PFSK-1 (cell line): Measurements from ENCODE around the gene RNF125.

Source experiments
- FOXP2 ChIP-seq: optimal IDR thresholded peaks from 2 replicates; pipeline ENCODE3; 2011; ENCODE audit warnings: borderline replicate concordance, control low read depth, inconsistent platforms; ENCODE audit not compliant: insufficient read depth; ENCODE audit errors: extremely low read length, extremely low read depth
- POLR2AphosphoS5 ChIP-seq: IDR thresholded peaks from 2 replicates; pipeline ENCODE4 v1.6.1; 2012; ENCODE audit warnings: low read depth, mild to moderate bottlenecking, control low read depth, low read length, moderate library complexity
- SIN3A ChIP-seq: IDR thresholded peaks from 2 replicates; pipeline ENCODE4 v1.6.1; 2012; ENCODE audit warnings: mild to moderate bottlenecking, low read length, moderate library complexity, borderline replicate concordance; ENCODE audit not compliant: insufficient read depth
- TAF1 ChIP-seq: IDR thresholded peaks from 2 replicates; pipeline ENCODE4 v1.6.1; 2012; ENCODE audit warnings: low read length, control low read depth, borderline replicate concordance; ENCODE audit not compliant: insufficient read depth
- TF ChIP-seq, protein P1 (sequence below), 2 experiments: IDR thresholded peaks; 2 replicates each; pipeline versions ENCODE4 v1.6.1 to v1.8.0; 2011 to 2012; ENCODE audit warnings: low read depth in 2 of 2, low read length in 2 of 2, control low read depth in 1 of 2, inconsistent platforms in 1 of 2, mild to moderate bottlenecking in 1 of 2, moderate library complexity in 1 of 2; ENCODE audit not compliant: insufficient read depth in 1 of 2

RNF125 gene

DNA sequence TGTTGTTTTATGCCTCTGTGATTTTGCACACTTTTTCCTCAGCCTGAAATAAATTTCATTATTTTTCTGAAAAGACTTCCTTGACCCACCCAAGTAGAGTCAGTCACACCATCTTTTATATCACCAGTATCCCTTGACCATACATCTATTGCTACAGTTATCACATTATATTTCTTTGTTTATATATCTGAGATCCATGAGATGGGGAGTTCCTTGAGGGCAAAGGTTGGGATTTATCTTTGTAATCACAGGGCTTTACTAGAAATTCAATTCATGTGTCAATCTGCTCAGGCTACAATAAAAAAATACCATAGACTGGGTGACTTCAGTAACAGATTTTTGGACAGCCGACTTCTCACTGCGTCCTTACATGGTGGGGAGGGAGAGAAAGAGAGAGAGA is 60.2 kb downstream of the RNF125 start:
- TF ChIP-seq SIN3A (no peak), FOXP2 (no peak)

DNA sequence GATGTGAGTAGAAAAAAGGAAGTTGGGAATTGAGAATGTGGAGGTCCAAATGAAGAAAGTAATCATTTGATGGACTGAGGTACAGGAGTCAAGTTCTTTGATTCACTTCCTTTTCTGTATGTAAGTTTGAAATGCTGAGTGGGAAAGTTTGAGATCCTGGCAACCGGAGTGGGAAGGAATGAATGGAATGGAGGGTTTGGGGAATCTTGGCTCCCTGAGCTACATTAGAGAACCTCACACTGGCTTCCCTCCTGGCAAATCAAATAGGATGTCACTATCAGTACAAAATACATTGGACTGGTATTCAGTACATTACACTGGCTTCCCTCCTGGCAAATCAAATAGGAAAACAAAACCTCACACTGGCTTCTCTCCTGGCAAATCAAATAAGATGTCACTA is 63.3 kb downstream of the RNF125 start:
- no peak for TF ChIP-seq FOXP2

DNA sequence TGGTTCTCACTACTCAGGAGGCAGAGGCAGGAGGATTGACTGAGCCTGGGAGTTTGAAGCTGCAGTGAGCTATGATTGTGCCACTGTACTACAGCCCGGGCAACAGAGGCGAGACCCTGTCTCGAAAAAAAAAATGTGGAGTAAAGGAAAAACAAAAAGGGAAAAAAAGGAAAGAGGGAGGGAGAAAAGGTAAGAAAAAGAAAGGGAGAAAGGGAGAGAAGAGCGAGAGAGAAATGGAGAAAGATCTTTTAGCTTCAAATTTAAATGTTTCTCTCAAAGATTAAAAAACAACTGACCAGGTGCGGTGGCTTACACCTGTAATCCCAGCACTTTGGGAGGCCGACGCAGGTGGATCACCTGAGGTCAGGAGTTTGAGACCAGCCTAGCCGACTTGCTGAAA is 65.2 kb downstream of the RNF125 start:
- TF ChIP-seq FOXP2 (no peak), SIN3A (no peak), POLR2AphosphoS5 (no peak), TAF1 (no peak)
- TF ChIP-seq, protein P1, sequence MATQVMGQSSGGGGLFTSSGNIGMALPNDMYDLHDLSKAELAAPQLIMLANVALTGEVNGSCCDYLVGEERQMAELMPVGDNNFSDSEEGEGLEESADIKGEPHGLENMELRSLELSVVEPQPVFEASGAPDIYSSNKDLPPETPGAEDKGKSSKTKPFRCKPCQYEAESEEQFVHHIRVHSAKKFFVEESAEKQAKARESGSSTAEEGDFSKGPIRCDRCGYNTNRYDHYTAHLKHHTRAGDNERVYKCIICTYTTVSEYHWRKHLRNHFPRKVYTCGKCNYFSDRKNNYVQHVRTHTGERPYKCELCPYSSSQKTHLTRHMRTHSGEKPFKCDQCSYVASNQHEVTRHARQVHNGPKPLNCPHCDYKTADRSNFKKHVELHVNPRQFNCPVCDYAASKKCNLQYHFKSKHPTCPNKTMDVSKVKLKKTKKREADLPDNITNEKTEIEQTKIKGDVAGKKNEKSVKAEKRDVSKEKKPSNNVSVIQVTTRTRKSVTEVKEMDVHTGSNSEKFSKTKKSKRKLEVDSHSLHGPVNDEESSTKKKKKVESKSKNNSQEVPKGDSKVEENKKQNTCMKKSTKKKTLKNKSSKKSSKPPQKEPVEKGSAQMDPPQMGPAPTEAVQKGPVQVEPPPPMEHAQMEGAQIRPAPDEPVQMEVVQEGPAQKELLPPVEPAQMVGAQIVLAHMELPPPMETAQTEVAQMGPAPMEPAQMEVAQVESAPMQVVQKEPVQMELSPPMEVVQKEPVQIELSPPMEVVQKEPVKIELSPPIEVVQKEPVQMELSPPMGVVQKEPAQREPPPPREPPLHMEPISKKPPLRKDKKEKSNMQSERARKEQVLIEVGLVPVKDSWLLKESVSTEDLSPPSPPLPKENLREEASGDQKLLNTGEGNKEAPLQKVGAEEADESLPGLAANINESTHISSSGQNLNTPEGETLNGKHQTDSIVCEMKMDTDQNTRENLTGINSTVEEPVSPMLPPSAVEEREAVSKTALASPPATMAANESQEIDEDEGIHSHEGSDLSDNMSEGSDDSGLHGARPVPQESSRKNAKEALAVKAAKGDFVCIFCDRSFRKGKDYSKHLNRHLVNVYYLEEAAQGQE (IDR thresholded peaks at IDR 0.05; ENCODE audit: insufficient read depth in 1 of 2, low read depth in 2 of 2, low read length in 2 of 2): no peak

DNA sequence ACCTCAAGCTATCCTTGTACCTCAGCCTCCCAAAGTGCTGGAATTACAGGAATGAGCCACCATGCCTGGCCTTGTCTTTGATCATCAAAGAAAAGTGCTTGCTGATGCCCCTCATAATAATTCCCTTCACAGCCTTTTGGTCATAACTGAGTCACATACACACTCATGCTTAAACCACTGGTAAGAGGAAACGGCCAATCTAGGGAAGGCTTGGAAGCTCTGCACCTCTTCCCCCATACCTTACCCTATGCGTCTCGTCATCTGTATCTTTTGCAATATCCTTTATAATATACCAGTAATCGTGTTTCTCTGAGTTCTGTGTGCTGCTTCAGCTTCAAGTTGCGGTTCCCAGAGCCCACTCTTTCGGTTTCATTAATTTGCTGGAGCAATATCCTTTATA is 68.3 kb downstream of the RNF125 start:
- TF ChIP-seq POLR2AphosphoS5 (no peak), SIN3A (no peak), FOXP2 (no peak), TAF1 (no peak)
- TF ChIP-seq, protein P1 (IDR thresholded peaks at IDR 0.05; ENCODE audit: insufficient read depth in 1 of 2, low read depth in 2 of 2, low read length in 2 of 2): no peak

DNA sequence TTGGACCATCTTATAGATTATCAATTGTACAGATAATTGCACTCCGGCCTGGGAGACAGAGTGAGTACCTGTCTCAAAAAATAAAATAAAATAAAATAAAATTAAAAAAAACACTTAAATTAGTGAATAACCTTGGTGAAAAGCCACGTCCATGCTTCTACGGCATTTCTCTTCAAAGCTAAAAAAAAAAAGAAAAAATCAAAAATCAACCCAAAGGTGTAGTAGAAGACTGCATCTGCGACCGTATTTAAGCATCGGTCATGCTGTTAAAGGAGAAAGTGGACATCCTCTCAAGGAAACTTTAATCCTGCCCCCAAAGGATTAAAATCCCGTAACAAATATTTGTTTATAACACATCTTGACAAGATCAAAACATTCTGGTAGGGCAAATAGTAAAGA is 72.7 kb downstream of the RNF125 start:
- no peak for TF ChIP-seq TAF1
- no peak for TF ChIP-seq FOXP2
- no peak for TF ChIP-seq POLR2AphosphoS5
- TF ChIP-seq, protein P1 (IDR thresholded peaks at IDR 0.05; ENCODE audit: insufficient read depth in 1 of 2, low read depth in 2 of 2, low read length in 2 of 2): no peak
- TF ChIP-seq SIN3A: no peak

DNA sequence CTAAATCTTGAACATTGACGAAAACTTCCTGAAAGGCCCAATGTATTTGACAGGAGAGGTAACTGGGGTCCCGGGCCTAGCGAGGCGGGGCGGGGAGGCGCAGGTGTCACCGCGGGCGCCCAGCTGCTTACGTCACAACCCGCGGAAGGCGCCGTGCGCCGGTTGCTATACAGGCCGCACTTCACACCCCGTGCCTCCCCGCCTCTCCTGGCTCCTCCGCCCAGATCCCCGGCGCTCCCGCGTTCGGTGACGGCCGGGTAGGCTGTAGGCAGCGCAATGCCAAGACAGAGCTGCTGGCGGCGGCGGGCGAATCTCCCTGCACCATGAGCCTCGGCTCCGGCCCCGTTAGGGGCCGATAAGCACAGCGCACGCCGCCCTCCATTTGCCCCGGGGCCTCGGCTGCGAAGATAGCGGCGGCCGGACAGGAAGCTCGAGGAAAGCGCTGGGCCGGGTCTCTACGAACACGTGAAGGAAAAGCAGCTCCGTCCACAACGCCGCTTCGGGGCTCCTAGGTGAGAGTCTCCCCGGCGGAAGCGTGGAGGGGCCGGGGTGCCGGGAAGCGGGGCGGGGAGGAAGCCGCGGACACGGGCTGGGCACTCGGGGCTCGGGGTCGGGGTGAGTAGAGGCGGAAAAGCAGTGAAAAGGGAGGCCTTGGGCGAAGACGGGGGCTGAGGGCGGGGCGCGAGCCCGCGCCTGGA is 73.2 kb downstream of the RNF125 start, which contains the start of gene RNF138:
RNF138 (plus strand) TSS at position 151 of the 698 bp plus-strand sequence. CDS start 903 bp downstream, outside the sequence.
- TF ChIP-seq FOXP2 (peak; percentile 71), POLR2AphosphoS5 (peak; percentile 68; the same call in 1 of the 2 replicates), TAF1 (peak; percentile 5; the same call in 1 of the 2 replicates)
- TF ChIP-seq, protein P1 (IDR thresholded peaks at IDR 0.05; ENCODE audit: insufficient read depth in 1 of 2, low read depth in 2 of 2, low read length in 2 of 2): no peak
